Measurements from ENCODE around the gene MGRN1.

Gene MGRN1

GRCh38 chr16:4733211-4733742 lies 108.7 kb downstream of the MGRN1 start:
- ChIA-PET CTCF (interaction anchor here (1.9 to 2.4 kb wide), 2 partner anchors 14 to 38 kb away, joined by 4 to 8 read pairs; no protein-coding TSS in a partner anchor), POLR2A (interaction anchor here (0.6 kb wide), 1 partner anchor 142 kb away, joined by 3 read pairs; no protein-coding TSS in a partner anchor)
- H3K4me3 ChIP-seq (ENCODE audit: control insufficient read depth in 1 of 7, extremely low read depth in 1 of 7, insufficient read depth in 4 of 7, low read depth in 2 of 7, low read length in 6 of 7): peak overlapping the region in 6 of 7 experiments; percentile 67 to 95 (median 94)
- H3K36me3 ChIP-seq (ENCODE audit: control insufficient read depth in 4 of 4, insufficient read depth in 4 of 4, low read length in 3 of 4): peaks cover 2 to 24% (median 10%) of the 10 kb centered on the region in 4 experiments
- WGBS (ENCODE audit: insufficient coverage): 47% methylated on average over 7 of the region's 17 CpGs
- H3K9me3 ChIP-seq (ENCODE audit: control extremely low read depth in 1 of 5, control insufficient read depth in 4 of 5, insufficient read depth in 2 of 5, low read depth in 1 of 5, low read length in 4 of 5): no peaks in the 10 kb centered on the region
- H3K27me3 ChIP-seq (replicated peaks in 2 of 5; ENCODE audit: control insufficient read depth in 4 of 5, insufficient read depth in 5 of 5, low read length in 4 of 5): no peaks in the 10 kb centered on the region
- H3K27ac ChIP-seq (ENCODE audit: insufficient read depth in 1 of 2, low read depth in 1 of 2, low read length in 2 of 2, poor library complexity in 1 of 2, severe bottlenecking in 2 of 2): peak overlapping the region; percentile 61 to 81
- H3K4me1 ChIP-seq (ENCODE audit: control extremely low read depth in 1 of 4, control insufficient read depth in 4 of 4, insufficient read depth in 4 of 4, low read length in 3 of 4): peaks cover 3 to 20% (median 14%) of the 10 kb centered on the region in 4 experiments
- no peak for DNase-seq

GRCh38 chr16:4733747-4734062 lies 109.1 kb downstream of the MGRN1 start:
- peak in 2 of 3 donors; percentile 42 to 56 for DNase-seq
- H3K4me3 ChIP-seq (ENCODE audit: control insufficient read depth in 1 of 7, extremely low read depth in 1 of 7, insufficient read depth in 4 of 7, low read depth in 2 of 7, low read length in 6 of 7): peak overlapping the region; percentile 67 to 97 (median 94)
- no peaks in the 10 kb centered on the region for H3K9me3 ChIP-seq (ENCODE audit: control extremely low read depth in 1 of 5, control insufficient read depth in 4 of 5, insufficient read depth in 2 of 5, low read depth in 1 of 5, low read length in 4 of 5)
- H3K27me3 ChIP-seq (replicated peaks in 2 of 5; ENCODE audit: control insufficient read depth in 4 of 5, insufficient read depth in 5 of 5, low read length in 4 of 5): no peaks in the 10 kb centered on the region
- ChIA-PET CTCF (interaction anchor here (0.6 to 2.4 kb wide), 5 partner anchors 14 to 220 kb away, joined by 3 to 8 read pairs (median 3); no protein-coding TSS in a partner anchor), POLR2A (interaction anchor here (0.6 kb wide), 1 partner anchor 142 kb away, joined by 3 read pairs; no protein-coding TSS in a partner anchor)
- H3K4me1 ChIP-seq (ENCODE audit: control extremely low read depth in 1 of 4, control insufficient read depth in 4 of 4, insufficient read depth in 4 of 4, low read length in 3 of 4): peaks cover 3 to 20% (median 14%) of the 10 kb centered on the region in 4 experiments
- H3K36me3 ChIP-seq (ENCODE audit: control insufficient read depth in 4 of 4, insufficient read depth in 4 of 4, low read length in 3 of 4): peaks cover 2 to 20% (median 8%) of the 10 kb centered on the region in 4 experiments
- under 1% methylated on average over 16 of the region's 19 CpGs for WGBS (ENCODE audit: insufficient coverage)
- peak overlapping the region; percentile 61 to 81 for H3K27ac ChIP-seq (ENCODE audit: insufficient read depth in 1 of 2, low read depth in 1 of 2, low read length in 2 of 2, poor library complexity in 1 of 2, severe bottlenecking in 2 of 2)

- Histone ChIP-seq H3K4me1 (ENCODE audit: control extremely low read depth in 1 of 4, control insufficient read depth in 4 of 4, insufficient read depth in 4 of 4, low read length in 3 of 4) (peaks cover 3 to 20% (median 14%) of the 10 kb centered on the region in 4 experiments), H3K27ac (ENCODE audit: insufficient read depth in 1 of 2, low read depth in 1 of 2, low read length in 2 of 2, poor library complexity in 1 of 2, severe bottlenecking in 2 of 2) (peak within 1 kb of the TSS; percentile 61 to 81), H3K27me3 (replicated peaks in 2 of 5; ENCODE audit: control insufficient read depth in 4 of 5, insufficient read depth in 5 of 5, low read length in 4 of 5) (no peaks in the 10 kb centered on the region), H3K36me3 (ENCODE audit: control insufficient read depth in 4 of 4, insufficient read depth in 4 of 4, low read length in 3 of 4) (peaks cover 0 to 16% (median 4%) of the 10 kb centered on the region in 4 experiments), H3K9me3 (ENCODE audit: control extremely low read depth in 1 of 5, control insufficient read depth in 4 of 5, insufficient read depth in 2 of 5, low read depth in 1 of 5, low read length in 4 of 5) (no peaks in the 10 kb centered on the region), H3K4me3 (ENCODE audit: control insufficient read depth in 1 of 7, extremely low read depth in 1 of 7, insufficient read depth in 4 of 7, low read depth in 2 of 7, low read length in 6 of 7) (peak within 1 kb of the TSS; percentile 67 to 97 (median 94))
- POLR2A ChIA-PET: interaction anchor here (1.2 kb wide), 1 partner anchor 9 kb away, joined by 6 read pairs; no protein-coding TSS in a partner anchor
- WGBS (ENCODE audit: insufficient coverage): 0% methylated on average over 63 of the region's 70 CpGs
- DNase-seq: peak; percentile 65 to 84 (median 74)
- CTCF ChIA-PET: interaction anchor here (0.6 to 2.4 kb wide), 9 partner anchors 14 to 220 kb away, joined by 3 to 8 read pairs (median 3); no protein-coding TSS in a partner anchor
Measured at GRCh38 chr16:4734063-4734729, 109.6 kb downstream of the MGRN1 start, which contains the start of the genes ANKS3 and DNAAF8. Gene ANKS3, minus strand, starts transcription at chr16:4734271. Its CDS starts 4,122 bp downstream, at chr16:4730149. Gene DNAAF8, plus strand, starts transcription at chr16:4734537. Its CDS starts 1,978 bp downstream, at chr16:4736515.

- H3K9me3 ChIP-seq (ENCODE audit: control extremely low read depth in 1 of 5, control insufficient read depth in 4 of 5, insufficient read depth in 2 of 5, low read depth in 1 of 5, low read length in 4 of 5): no peaks in the 10 kb centered on the region
- peaks cover 0 to 12% (median 2%) of the 10 kb centered on the region in 4 experiments for H3K36me3 ChIP-seq (ENCODE audit: control insufficient read depth in 4 of 4, insufficient read depth in 4 of 4, low read length in 3 of 4)
- peaks cover 3 to 20% (median 14%) of the 10 kb centered on the region in 4 experiments for H3K4me1 ChIP-seq (ENCODE audit: control extremely low read depth in 1 of 4, control insufficient read depth in 4 of 4, insufficient read depth in 4 of 4, low read length in 3 of 4)
- peak overlapping the region in 1 of 2 experiments; percentile 81 for H3K27ac ChIP-seq (ENCODE audit: insufficient read depth in 1 of 2, low read depth in 1 of 2, low read length in 2 of 2, poor library complexity in 1 of 2, severe bottlenecking in 2 of 2)
- POLR2A ChIA-PET: interaction anchor here (0.6 to 1.2 kb wide), 2 partner anchors 10 to 103 kb away, joined by 4 to 6 read pairs; no protein-coding TSS in a partner anchor
- CTCF ChIA-PET: interaction anchor here (0.7 to 2.4 kb wide), 10 partner anchors 13 to 112 kb away, joined by 3 to 8 read pairs (median 3); no protein-coding TSS in a partner anchor
- WGBS (ENCODE audit: insufficient coverage): 2% methylated on average over 34 of the region's 38 CpGs
- peak; percentile 84 to 91 (median 91) for DNase-seq
- H3K4me3 ChIP-seq (ENCODE audit: control insufficient read depth in 1 of 7, extremely low read depth in 1 of 7, insufficient read depth in 4 of 7, low read depth in 2 of 7, low read length in 6 of 7): peak overlapping the region; percentile 67 to 97 (median 94)
- H3K27me3 ChIP-seq (replicated peaks in 2 of 5; ENCODE audit: control insufficient read depth in 4 of 5, insufficient read depth in 5 of 5, low read length in 4 of 5): no peaks in the 10 kb centered on the region
Measured at GRCh38 chr16:4734730-4735535, 110.3 kb downstream of the MGRN1 start.

- no peak for DNase-seq
- ChIA-PET CTCF (no interaction called here), POLR2A (no interaction called here)
- Histone ChIP-seq H3K4me3 (ENCODE audit: control insufficient read depth in 1 of 7, extremely low read depth in 1 of 7, insufficient read depth in 4 of 7, low read depth in 2 of 7, low read length in 6 of 7) (no peak overlapping the region), H3K27ac (ENCODE audit: insufficient read depth in 1 of 2, low read depth in 1 of 2, low read length in 2 of 2, poor library complexity in 1 of 2, severe bottlenecking in 2 of 2) (no peak overlapping the region), H3K27me3 (replicated peaks in 2 of 5; ENCODE audit: control insufficient read depth in 4 of 5, insufficient read depth in 5 of 5, low read length in 4 of 5) (no peaks in the 10 kb centered on the region), H3K9me3 (ENCODE audit: control extremely low read depth in 1 of 5, control insufficient read depth in 4 of 5, insufficient read depth in 2 of 5, low read depth in 1 of 5, low read length in 4 of 5) (no peaks in the 10 kb centered on the region), H3K36me3 (ENCODE audit: control insufficient read depth in 4 of 4, insufficient read depth in 4 of 4, low read length in 3 of 4) (peaks cover 0 to 5% (median under 1%) of the 10 kb centered on the region in 4 experiments), H3K4me1 (ENCODE audit: control extremely low read depth in 1 of 4, control insufficient read depth in 4 of 4, insufficient read depth in 4 of 4, low read length in 3 of 4) (peaks cover 3 to 20% (median 14%) of the 10 kb centered on the region in 4 experiments)
- 100% methylated on average over 4 of the region's 4 CpGs for WGBS (ENCODE audit: insufficient coverage)
Measured at GRCh38 chr16:4736546-4736945, 111.9 kb downstream of the MGRN1 start.

GRCh38 chr16:4737545-4737944 lies 112.9 kb downstream of the MGRN1 start:
- WGBS (ENCODE audit: insufficient coverage): 95% methylated on average over 9 of the region's 15 CpGs
- ChIA-PET CTCF (no interaction called here), POLR2A (no interaction called here)
- no peak for DNase-seq
- Histone ChIP-seq H3K36me3 (ENCODE audit: control insufficient read depth in 4 of 4, insufficient read depth in 4 of 4, low read length in 3 of 4) (no peaks in the 10 kb centered on the region), H3K4me1 (ENCODE audit: control extremely low read depth in 1 of 4, control insufficient read depth in 4 of 4, insufficient read depth in 4 of 4, low read length in 3 of 4) (peaks cover 3 to 20% (median 14%) of the 10 kb centered on the region in 4 experiments), H3K27ac (ENCODE audit: insufficient read depth in 1 of 2, low read depth in 1 of 2, low read length in 2 of 2, poor library complexity in 1 of 2, severe bottlenecking in 2 of 2) (no peak overlapping the region), H3K4me3 (ENCODE audit: control insufficient read depth in 1 of 7, extremely low read depth in 1 of 7, insufficient read depth in 4 of 7, low read depth in 2 of 7, low read length in 6 of 7) (no peak overlapping the region), H3K27me3 (replicated peaks in 2 of 5; ENCODE audit: control insufficient read depth in 4 of 5, insufficient read depth in 5 of 5, low read length in 4 of 5) (peaks cover 0 to under 1% (median 0%) of the 10 kb centered on the region in 5 experiments), H3K9me3 (ENCODE audit: control extremely low read depth in 1 of 5, control insufficient read depth in 4 of 5, insufficient read depth in 2 of 5, low read depth in 1 of 5, low read length in 4 of 5) (no peaks in the 10 kb centered on the region)

All from common myeloid progenitor, CD34-positive (primary cell).